GM13977 (cell line): ENCODE measurements around the gene PDCD7.

Experiments used
- DNase-seq: peaks from one replicate; pipeline ENCODE4 v3.0.0; 2012; ENCODE audit warnings: low spot score
- CTCF ChIP-seq: IDR thresholded peaks from 2 replicates; pipeline ENCODE4 v1.5.1; 2012; ENCODE audit warnings: mild to moderate bottlenecking, control low read depth; ENCODE audit not compliant: insufficient read depth; ENCODE audit errors: extremely low read depth, missing control alignments
- in situ Hi-C: fragments of 300-500 bp; cut with MboI; formaldehyde crosslinking; loops from one replicate; pipeline ENCODE4 v1.12.0; 2022; ENCODE audit warnings: low sequenced_read_pairs, low pct_unique_long_range_greater_than_20kb, mixed read lengths, inconsistent platforms; ENCODE audit not compliant: unreplicated experiment

PDCD7 gene

GRCh38 chr15:65072617-65073016 lies 61.0 kb downstream of the PDCD7 start:
- no peak for TF ChIP-seq CTCF
- no peak for DNase-seq
- in situ Hi-C loops: loop anchor here (25.0 kb wide), 1 partner anchor 215 kb away; the partner anchor contains the start of genes PARP16 and RNU5A-1

- no peak for DNase-seq
- in situ Hi-C loops: loop anchor here (25.0 kb wide), 1 partner anchor 215 kb away; the partner anchor contains the start of genes PARP16 and RNU5A-1
- no peak for TF ChIP-seq CTCF
These were observed 61.6 kb downstream of the PDCD7 start for GRCh38 chr15:65072027-65072426.

DNA sequence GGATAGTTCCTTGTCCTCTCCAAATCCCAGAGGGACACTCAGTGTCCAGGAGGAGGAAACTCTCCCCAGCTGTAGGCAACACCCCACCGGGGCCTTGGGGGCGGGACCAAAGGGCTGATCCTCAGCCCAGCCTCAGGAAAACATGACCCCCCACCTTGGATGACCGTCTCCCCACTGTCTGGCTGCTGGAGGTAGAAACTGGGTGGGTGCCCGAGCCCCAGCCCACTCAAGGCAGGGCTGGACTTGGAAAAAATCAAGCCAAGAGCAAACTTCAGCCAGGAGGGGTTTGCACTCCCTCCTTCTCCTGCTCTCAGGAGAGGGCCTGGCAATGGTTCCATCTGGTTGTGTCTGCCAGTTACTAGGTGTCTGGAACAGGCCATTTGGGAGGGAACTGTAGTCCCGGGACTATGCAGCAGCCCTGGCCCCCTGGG lies 62.2 kb downstream of the PDCD7 start:
- no peak for DNase-seq
- in situ Hi-C loops: loop anchor here (25.0 kb wide), 1 partner anchor 216 kb away; the partner anchor contains the start of genes PARP16 and RNU5A-1
- TF ChIP-seq CTCF: no peak

- no peak for DNase-seq
- TF ChIP-seq CTCF: no peak
- in situ Hi-C loops: loop anchor here (25.0 kb wide), 1 partner anchor 217 kb away; the partner anchor contains the start of genes PARP16 and RNU5A-1
These were observed 63.6 kb downstream of the PDCD7 start for GRCh38 chr15:65069779-65070546.

DNA sequence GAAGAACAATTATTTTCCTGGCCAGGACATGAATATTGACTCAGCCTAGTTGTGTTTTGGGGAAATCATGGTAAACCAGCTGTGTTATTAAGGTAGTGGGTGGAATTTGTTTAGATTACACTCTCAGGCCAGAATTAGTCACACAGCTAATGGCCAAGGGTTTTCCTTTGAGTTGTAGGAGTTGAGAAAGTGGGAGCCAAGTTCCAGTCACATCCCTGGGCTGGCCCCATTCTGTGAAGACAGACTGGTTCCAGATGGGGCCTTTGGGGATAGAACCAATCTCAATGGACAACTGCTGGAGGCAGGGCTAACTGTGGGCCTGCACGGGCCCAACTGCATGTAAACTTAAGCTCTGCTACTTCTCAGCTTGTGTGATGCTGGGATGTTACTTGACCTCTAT lies 64.4 kb downstream of the PDCD7 start:
- no peak for TF ChIP-seq CTCF
- in situ Hi-C loops: loop anchor here (25.0 kb wide), 1 partner anchor 218 kb away; the partner anchor contains the start of genes PARP16 and RNU5A-1
- DNase-seq: no peak

GRCh38 chr15:65068403-65068788 lies 65.2 kb downstream of the PDCD7 start:
- TF ChIP-seq CTCF: no peak
- DNase-seq: no peak
- in situ Hi-C loops: loop anchor here (25.0 kb wide), 1 partner anchor 219 kb away; the partner anchor contains the start of genes PARP16 and RNU5A-1
